ENCODE data around the gene TSC22D3.
"Not testable (repeated sequence)": the region's sequence is repeated elsewhere in the genome, so short reads cannot be mapped to it uniquely, and the experiment has no call there.

TSC22D3 gene

GRCh38 chrX:107672955-107673378 lies 102.6 kb downstream of the TSC22D3 start (continued):
- no peak for TF ChIP-seq CREB5 (CRISPR knock-in tag; IDR thresholded peaks at IDR 0.05; ENCODE audit: low read depth)

DNA sequence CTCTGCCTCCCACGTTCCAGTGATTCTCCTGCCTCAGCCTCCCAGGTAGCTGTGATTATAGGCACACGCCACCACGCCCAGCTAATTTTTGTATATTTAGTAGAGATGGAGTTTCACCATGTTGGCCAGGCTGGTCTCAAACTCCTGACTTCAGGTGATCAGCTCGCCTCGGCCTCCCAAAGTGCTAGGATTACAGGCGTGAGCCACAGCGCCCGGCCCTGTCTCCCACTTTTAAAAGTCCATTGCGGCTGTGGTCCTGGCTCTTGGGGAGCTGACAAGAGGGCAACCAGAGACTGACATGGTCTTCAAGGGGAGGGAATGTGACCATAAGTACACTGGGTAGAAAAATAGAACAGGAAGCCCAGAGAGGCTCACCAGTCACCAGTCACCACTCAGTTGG lies 104.3 kb downstream of the TSC22D3 start:
- ATAC-seq: not testable (repeated sequence)

- TF ChIP-seq ZNF565 (CRISPR knock-in tag; conservative IDR thresholded peaks at IDR 0.05; ENCODE audit: low read depth) (no peak), ZC3H10 (CRISPR knock-in tag; IDR thresholded peaks at IDR 0.05) (no peak), TCF4 (CRISPR knock-in tag; IDR thresholded peaks at IDR 0.05; ENCODE audit: borderline replicate concordance) (no peak), GLIS3 (CRISPR knock-in tag; IDR thresholded peaks at IDR 0.05) (no peak), ESRRG (CRISPR knock-in tag; IDR thresholded peaks at IDR 0.05) (no peak), ZNF8 (CRISPR knock-in tag; IDR thresholded peaks at IDR 0.05) (no peak), RARB (CRISPR knock-in tag; IDR thresholded peaks at IDR 0.05) (no peak), ARNTL (CRISPR knock-in tag; IDR thresholded peaks at IDR 0.05; ENCODE audit: borderline replicate concordance, low read depth) (no peak), ZFP30 (CRISPR knock-in tag; IDR thresholded peaks at IDR 0.05) (no peak), BACH2 (CRISPR knock-in tag; IDR thresholded peaks at IDR 0.05; ENCODE audit: borderline replicate concordance) (no peak), ZFP3 (CRISPR knock-in tag; IDR thresholded peaks at IDR 0.05) (no peak), TOX (CRISPR knock-in tag; IDR thresholded peaks at IDR 0.05; ENCODE audit: borderline replicate concordance) (no peak), CREB5 (CRISPR knock-in tag; IDR thresholded peaks at IDR 0.05; ENCODE audit: low read depth) (no peak), OSR1 (CRISPR knock-in tag; IDR thresholded peaks at IDR 0.05) (no peak), POU6F1 (CRISPR knock-in tag; IDR thresholded peaks at IDR 0.05; ENCODE audit: borderline replicate concordance, low read depth) (no peak), ISL1 (CRISPR knock-in tag; IDR thresholded peaks at IDR 0.05) (no peak), CSDC2 (CRISPR knock-in tag; IDR thresholded peaks at IDR 0.05) (no peak), ZNF70 (CRISPR knock-in tag; IDR thresholded peaks at IDR 0.05) (no peak)
- TF ChIP-seq, protein P1, sequence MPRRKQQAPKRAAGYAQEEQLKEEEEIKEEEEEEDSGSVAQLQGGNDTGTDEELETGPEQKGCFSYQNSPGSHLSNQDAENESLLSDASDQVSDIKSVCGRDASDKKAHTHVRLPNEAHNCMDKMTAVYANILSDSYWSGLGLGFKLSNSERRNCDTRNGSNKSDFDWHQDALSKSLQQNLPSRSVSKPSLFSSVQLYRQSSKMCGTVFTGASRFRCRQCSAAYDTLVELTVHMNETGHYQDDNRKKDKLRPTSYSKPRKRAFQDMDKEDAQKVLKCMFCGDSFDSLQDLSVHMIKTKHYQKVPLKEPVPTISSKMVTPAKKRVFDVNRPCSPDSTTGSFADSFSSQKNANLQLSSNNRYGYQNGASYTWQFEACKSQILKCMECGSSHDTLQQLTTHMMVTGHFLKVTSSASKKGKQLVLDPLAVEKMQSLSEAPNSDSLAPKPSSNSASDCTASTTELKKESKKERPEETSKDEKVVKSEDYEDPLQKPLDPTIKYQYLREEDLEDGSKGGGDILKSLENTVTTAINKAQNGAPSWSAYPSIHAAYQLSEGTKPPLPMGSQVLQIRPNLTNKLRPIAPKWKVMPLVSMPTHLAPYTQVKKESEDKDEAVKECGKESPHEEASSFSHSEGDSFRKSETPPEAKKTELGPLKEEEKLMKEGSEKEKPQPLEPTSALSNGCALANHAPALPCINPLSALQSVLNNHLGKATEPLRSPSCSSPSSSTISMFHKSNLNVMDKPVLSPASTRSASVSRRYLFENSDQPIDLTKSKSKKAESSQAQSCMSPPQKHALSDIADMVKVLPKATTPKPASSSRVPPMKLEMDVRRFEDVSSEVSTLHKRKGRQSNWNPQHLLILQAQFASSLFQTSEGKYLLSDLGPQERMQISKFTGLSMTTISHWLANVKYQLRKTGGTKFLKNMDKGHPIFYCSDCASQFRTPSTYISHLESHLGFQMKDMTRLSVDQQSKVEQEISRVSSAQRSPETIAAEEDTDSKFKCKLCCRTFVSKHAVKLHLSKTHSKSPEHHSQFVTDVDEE (CRISPR knock-in tag; IDR thresholded peaks at IDR 0.05): no peak
- TF ChIP-seq, protein P2, sequence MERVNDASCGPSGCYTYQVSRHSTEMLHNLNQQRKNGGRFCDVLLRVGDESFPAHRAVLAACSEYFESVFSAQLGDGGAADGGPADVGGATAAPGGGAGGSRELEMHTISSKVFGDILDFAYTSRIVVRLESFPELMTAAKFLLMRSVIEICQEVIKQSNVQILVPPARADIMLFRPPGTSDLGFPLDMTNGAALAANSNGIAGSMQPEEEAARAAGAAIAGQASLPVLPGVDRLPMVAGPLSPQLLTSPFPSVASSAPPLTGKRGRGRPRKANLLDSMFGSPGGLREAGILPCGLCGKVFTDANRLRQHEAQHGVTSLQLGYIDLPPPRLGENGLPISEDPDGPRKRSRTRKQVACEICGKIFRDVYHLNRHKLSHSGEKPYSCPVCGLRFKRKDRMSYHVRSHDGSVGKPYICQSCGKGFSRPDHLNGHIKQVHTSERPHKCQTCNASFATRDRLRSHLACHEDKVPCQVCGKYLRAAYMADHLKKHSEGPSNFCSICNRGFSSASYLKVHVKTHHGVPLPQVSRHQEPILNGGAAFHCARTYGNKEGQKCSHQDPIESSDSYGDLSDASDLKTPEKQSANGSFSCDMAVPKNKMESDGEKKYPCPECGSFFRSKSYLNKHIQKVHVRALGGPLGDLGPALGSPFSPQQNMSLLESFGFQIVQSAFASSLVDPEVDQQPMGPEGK (CRISPR knock-in tag; IDR thresholded peaks at IDR 0.05; ENCODE audit: borderline replicate concordance): no peak
- ATAC-seq: no peak
These were observed 105.5 kb downstream of the TSC22D3 start for GRCh38 chrX:107669885-107670628.

DNA sequence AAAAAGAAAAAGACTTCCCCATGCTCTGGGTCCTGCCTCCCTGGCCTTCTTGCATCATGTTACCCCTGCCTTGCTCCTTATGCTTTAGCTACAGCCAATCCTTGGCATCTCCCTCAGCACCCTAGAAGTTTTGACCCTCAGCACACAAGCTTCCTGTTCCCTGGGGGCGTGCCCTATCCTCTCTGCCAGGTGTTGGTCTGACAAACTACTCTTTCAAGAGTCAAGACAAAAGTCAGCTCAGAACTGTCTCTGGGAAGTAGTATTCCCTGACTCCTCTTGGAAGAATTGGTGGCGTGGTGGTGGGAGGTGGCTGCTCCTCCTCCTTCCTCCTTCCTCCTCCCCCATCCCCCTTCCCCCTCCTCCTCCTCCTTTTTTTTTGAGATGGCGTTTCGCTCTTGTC lies 106.3 kb downstream of the TSC22D3 start:
- no peak for ATAC-seq
- TF ChIP-seq RARB (CRISPR knock-in tag; IDR thresholded peaks at IDR 0.05): no peak
- no peak for TF ChIP-seq SNAI2 (CRISPR knock-in tag; IDR thresholded peaks at IDR 0.05)
- no peak for TF ChIP-seq CSDC2 (CRISPR knock-in tag; IDR thresholded peaks at IDR 0.05)
- TF ChIP-seq BACH2 (CRISPR knock-in tag; IDR thresholded peaks at IDR 0.05; ENCODE audit: borderline replicate concordance): no peak
- TF ChIP-seq ZFP30 (CRISPR knock-in tag; IDR thresholded peaks at IDR 0.05): no peak
- no peak for TF ChIP-seq TCF4 (CRISPR knock-in tag; IDR thresholded peaks at IDR 0.05; ENCODE audit: borderline replicate concordance)
- TF ChIP-seq ISL1 (CRISPR knock-in tag; IDR thresholded peaks at IDR 0.05): no peak
- TF ChIP-seq ARNTL (CRISPR knock-in tag; IDR thresholded peaks at IDR 0.05; ENCODE audit: borderline replicate concordance, low read depth): no peak
- TF ChIP-seq CSRNP3 (CRISPR knock-in tag; IDR thresholded peaks at IDR 0.05): no peak
- TF ChIP-seq ZFP3 (CRISPR knock-in tag; IDR thresholded peaks at IDR 0.05): no peak
- no peak for TF ChIP-seq POU6F1 (CRISPR knock-in tag; IDR thresholded peaks at IDR 0.05; ENCODE audit: borderline replicate concordance, low read depth)
- TF ChIP-seq PPARA (CRISPR knock-in tag; IDR thresholded peaks at IDR 0.05; ENCODE audit: borderline replicate concordance): no peak
- TF ChIP-seq GLIS3 (CRISPR knock-in tag; IDR thresholded peaks at IDR 0.05): no peak
- no peak for TF ChIP-seq TOX (CRISPR knock-in tag; IDR thresholded peaks at IDR 0.05; ENCODE audit: borderline replicate concordance)
- TF ChIP-seq ZNF565 (CRISPR knock-in tag; conservative IDR thresholded peaks at IDR 0.05; ENCODE audit: low read depth): no peak
- TF ChIP-seq ZC3H10 (CRISPR knock-in tag; IDR thresholded peaks at IDR 0.05): no peak
- no peak for TF ChIP-seq ZNF8 (CRISPR knock-in tag; IDR thresholded peaks at IDR 0.05)
